Stimulated activated CD4-positive, alpha-beta T cell treated with anti-CD3 and anti-CD28 coated beads, Interleukin-15, amount 100 ng/mL, for 1 hour (primary cell): ENCODE results near the gene GCLC.

Experiments
- DNase-seq, 2 donors: peaks; one replicate each; pipeline ENCODE4 v3.0.0-alpha.2; 2020; ENCODE audit warnings: low read depth in 1 of 2, low spot score in 1 of 2

Gene GCLC

GRCh38 chr6:53458105-53458866, 86.6 kb downstream of the GCLC start:
- no peak for DNase-seq

GRCh38 chr6:53456809-53457208, 88.1 kb downstream of the GCLC start:
- DNase-seq = no peak

- DNase-seq = no peak
These were observed 89.2 kb downstream of the GCLC start for GRCh38 chr6:53455678-53456077.

GRCh38 chr6:53451165-53451564, 93.7 kb downstream of the GCLC start:
- no peak for DNase-seq

GRCh38 chr6:53447865-53448264, 97.0 kb downstream of the GCLC start:
- no peak for DNase-seq
